Measurements from ENCODE around the gene BMPR2.

DNA sequence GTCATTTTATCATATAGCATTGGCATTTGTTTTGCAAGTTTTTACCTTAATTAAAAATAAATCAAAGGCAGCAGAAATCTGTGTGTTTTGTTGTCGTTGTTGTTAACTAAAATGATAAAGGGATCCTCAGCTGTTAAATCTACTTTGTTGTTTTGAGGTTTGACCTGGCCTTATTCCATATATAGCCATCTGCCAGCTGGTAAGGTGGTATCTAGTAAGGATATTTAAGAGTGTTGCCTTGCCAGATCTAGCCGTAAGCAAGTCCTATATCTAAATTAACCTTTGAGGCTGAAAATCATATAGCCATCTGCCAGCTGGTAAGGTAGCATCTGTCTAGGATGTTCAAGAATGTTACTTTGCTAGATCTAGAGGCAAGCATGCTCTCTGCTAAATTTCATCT, 56.6 kb downstream of the BMPR2 start:
- TF ChIP-seq, protein P1, sequence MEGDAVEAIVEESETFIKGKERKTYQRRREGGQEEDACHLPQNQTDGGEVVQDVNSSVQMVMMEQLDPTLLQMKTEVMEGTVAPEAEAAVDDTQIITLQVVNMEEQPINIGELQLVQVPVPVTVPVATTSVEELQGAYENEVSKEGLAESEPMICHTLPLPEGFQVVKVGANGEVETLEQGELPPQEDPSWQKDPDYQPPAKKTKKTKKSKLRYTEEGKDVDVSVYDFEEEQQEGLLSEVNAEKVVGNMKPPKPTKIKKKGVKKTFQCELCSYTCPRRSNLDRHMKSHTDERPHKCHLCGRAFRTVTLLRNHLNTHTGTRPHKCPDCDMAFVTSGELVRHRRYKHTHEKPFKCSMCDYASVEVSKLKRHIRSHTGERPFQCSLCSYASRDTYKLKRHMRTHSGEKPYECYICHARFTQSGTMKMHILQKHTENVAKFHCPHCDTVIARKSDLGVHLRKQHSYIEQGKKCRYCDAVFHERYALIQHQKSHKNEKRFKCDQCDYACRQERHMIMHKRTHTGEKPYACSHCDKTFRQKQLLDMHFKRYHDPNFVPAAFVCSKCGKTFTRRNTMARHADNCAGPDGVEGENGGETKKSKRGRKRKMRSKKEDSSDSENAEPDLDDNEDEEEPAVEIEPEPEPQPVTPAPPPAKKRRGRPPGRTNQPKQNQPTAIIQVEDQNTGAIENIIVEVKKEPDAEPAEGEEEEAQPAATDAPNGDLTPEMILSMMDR (IDR thresholded peaks at IDR 0.05), result no peak
- no peak for TF ChIP-seq POLR2A (IDR thresholded peaks at IDR 0.05)

All from vagina (tissue), 2 donors.